ENCODE measurements around the gene ATP6AP1.

GRCh38 chrX:154459832-154460231 lies 31.4 kb downstream of the ATP6AP1 start:
- TF ChIP-seq, protein P1, sequence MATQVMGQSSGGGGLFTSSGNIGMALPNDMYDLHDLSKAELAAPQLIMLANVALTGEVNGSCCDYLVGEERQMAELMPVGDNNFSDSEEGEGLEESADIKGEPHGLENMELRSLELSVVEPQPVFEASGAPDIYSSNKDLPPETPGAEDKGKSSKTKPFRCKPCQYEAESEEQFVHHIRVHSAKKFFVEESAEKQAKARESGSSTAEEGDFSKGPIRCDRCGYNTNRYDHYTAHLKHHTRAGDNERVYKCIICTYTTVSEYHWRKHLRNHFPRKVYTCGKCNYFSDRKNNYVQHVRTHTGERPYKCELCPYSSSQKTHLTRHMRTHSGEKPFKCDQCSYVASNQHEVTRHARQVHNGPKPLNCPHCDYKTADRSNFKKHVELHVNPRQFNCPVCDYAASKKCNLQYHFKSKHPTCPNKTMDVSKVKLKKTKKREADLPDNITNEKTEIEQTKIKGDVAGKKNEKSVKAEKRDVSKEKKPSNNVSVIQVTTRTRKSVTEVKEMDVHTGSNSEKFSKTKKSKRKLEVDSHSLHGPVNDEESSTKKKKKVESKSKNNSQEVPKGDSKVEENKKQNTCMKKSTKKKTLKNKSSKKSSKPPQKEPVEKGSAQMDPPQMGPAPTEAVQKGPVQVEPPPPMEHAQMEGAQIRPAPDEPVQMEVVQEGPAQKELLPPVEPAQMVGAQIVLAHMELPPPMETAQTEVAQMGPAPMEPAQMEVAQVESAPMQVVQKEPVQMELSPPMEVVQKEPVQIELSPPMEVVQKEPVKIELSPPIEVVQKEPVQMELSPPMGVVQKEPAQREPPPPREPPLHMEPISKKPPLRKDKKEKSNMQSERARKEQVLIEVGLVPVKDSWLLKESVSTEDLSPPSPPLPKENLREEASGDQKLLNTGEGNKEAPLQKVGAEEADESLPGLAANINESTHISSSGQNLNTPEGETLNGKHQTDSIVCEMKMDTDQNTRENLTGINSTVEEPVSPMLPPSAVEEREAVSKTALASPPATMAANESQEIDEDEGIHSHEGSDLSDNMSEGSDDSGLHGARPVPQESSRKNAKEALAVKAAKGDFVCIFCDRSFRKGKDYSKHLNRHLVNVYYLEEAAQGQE (IDR thresholded peaks at IDR 0.05; ENCODE audit: insufficient read depth in 1 of 2, low read depth in 2 of 2, low read length in 1 of 2): no peak
- TF ChIP-seq CTCF (IDR thresholded peaks at IDR 0.05) (no peak), SIN3A (IDR thresholded peaks at IDR 0.05; ENCODE audit: borderline replicate concordance, insufficient read depth, low read depth, low read length) (no peak), POLR2AphosphoS5 (IDR thresholded peaks at IDR 0.05; ENCODE audit: low read depth, low read length) (no peak)
